H1 (cell line): ENCODE results near the gene PITPNC1. TPM values are rescaled to one million over a fixed set of nuclear protein-coding genes. Genes with fewer than 3 reads are reported as not detected.

Experiments
- CTCF ChIA-PET: fragments of 300-600 bp; sonication (Branson Sonifier 250); formaldehyde crosslinking; loops from one replicate; lab custom pipeline; 2021; ENCODE audit not compliant: partially characterized antibody; lab: Charles Lee
- POLR2A ChIA-PET: fragments of 300-600 bp; sonication (Branson Sonifier 250); formaldehyde crosslinking; loops from one replicate; lab custom pipeline; 2021; ENCODE audit warnings: inconsistent platforms; ENCODE audit not compliant: partially characterized antibody; lab: Charles Lee
- DNase-seq, 2 experiments: peaks; one replicate each; pipeline versions ENCODE4 v3.0.0 to v3.0.0-alpha.2; 2010 to 2022; ENCODE audit warnings: low spot score in 2 of 2, low read depth in 1 of 2, mixed read lengths in 1 of 2
- FAIRE-seq: peaks from 2 replicates; lab custom pipeline; 2011; peaks lifted over from hg19 to GRCh38; lab: Jason Lieb, UNC
- H2AFZ ChIP-seq: 2 replicates; pipeline ENCODE4 v1.8.1; 2012; ENCODE audit warnings: low read length, inconsistent platforms
- H2AK5ac ChIP-seq: 2 replicates; pipeline ENCODE4 v1.6.1; 2013; ENCODE audit warnings: low read depth, low read length
- H2BK120ac ChIP-seq: replicated peaks from 2 replicates; pipeline ENCODE3; 2013; ENCODE audit warnings: low read depth, low read length, inconsistent platforms
- H2BK12ac ChIP-seq: 2 replicates; pipeline ENCODE4 v1.6.1; 2013; ENCODE audit warnings: low read depth, low read length
- H2BK15ac ChIP-seq: 2 replicates; pipeline ENCODE4 v1.6.1; 2013; ENCODE audit warnings: low read length
- H2BK20ac ChIP-seq: 2 replicates; pipeline ENCODE4 v1.6.1; 2013; ENCODE audit warnings: low read length
- H2BK5ac ChIP-seq: 2 replicates; pipeline ENCODE4 v1.6.1; 2013; ENCODE audit warnings: low read depth, low read length
- H3K14ac ChIP-seq: 2 replicates; pipeline ENCODE4 v1.6.1; 2013; ENCODE audit warnings: inconsistent platforms; ENCODE audit not compliant: insufficient read length
- H3K18ac ChIP-seq: 2 replicates; pipeline ENCODE4 v1.6.1; 2013; ENCODE audit warnings: low read length; ENCODE audit errors: extremely low read depth
- H3K23ac ChIP-seq: 2 replicates; pipeline ENCODE4 v1.6.1; 2013; ENCODE audit warnings: inconsistent platforms; ENCODE audit not compliant: insufficient read length
- H3K23me2 ChIP-seq: 2 replicates; pipeline ENCODE4 v1.6.1; 2013; ENCODE audit warnings: low read depth, low read length
- H3K27ac ChIP-seq: 2 replicates; pipeline ENCODE4 v1.6.1; 2011; ENCODE audit warnings: low read depth, low read length, inconsistent platforms
- H3K27me3 ChIP-seq, 4 experiments: replicated peaks in 1 of 4; 1 replicate in 1 of 4; 2 replicates in 3 of 4; pipeline versions ENCODE4 v1.6.1 to v1.8.1; 2011 to 2013; ENCODE audit warnings: low read length in 3 of 4, mild to moderate bottlenecking in 3 of 4, inconsistent platforms in 2 of 4, mixed read lengths in 2 of 4, moderate library complexity in 1 of 4; ENCODE audit not compliant: control insufficient read depth in 3 of 4, insufficient read depth in 3 of 4; ENCODE audit errors: extremely low read depth in 1 of 4
- H3K36me3 ChIP-seq, 4 experiments: 2 replicates each; pipeline versions ENCODE4 v1.6.1 to v1.8.1; 2011 to 2013; ENCODE audit warnings: mild to moderate bottlenecking in 4 of 4, low read length in 3 of 4, moderate library complexity in 2 of 4, control low read depth in 1 of 4, inconsistent platforms in 1 of 4; ENCODE audit not compliant: insufficient read depth in 4 of 4, control insufficient read depth in 2 of 4
- H3K4ac ChIP-seq: replicated peaks from 2 replicates; pipeline ENCODE3; 2013; ENCODE audit warnings: low read length, low read depth, mixed read lengths, inconsistent platforms; ENCODE audit not compliant: insufficient read length
- H3K4me1 ChIP-seq, 4 experiments: replicated peaks in 1 of 4; 1 replicate in 1 of 4; 2 replicates in 3 of 4; pipeline versions ENCODE4 v1.6.1 to v1.8.1; 2011 to 2013; ENCODE audit warnings: low read length in 3 of 4, inconsistent platforms in 2 of 4, mixed read lengths in 1 of 4; ENCODE audit not compliant: insufficient read depth in 4 of 4, control insufficient read depth in 3 of 4
- H3K4me2 ChIP-seq, 2 experiments: 2 replicates each; pipeline versions ENCODE4 v1.6.1 to v1.8.1; 2011 to 2013; ENCODE audit warnings: low read depth in 2 of 2, low read length in 2 of 2, control low read depth in 1 of 2, inconsistent platforms in 1 of 2, mild to moderate bottlenecking in 1 of 2; ENCODE audit not compliant: insufficient read depth in 1 of 2
- H3K4me3 ChIP-seq, 4 experiments: fragments of 200-600, 300-600 bp in 1 of 4; sonication (generic), shearing (Covaris generic), sonication (Bioruptor Twin) in 1 of 4; 2 replicates each; pipeline versions ENCODE4 v1.5.1 to v1.8.1; 2011 to 2016; ENCODE audit warnings: low read length in 4 of 4, low read depth in 3 of 4, control low read depth in 2 of 4, inconsistent platforms in 2 of 4, mild to moderate bottlenecking in 2 of 4, mixed read lengths in 1 of 4, moderate library complexity in 1 of 4; ENCODE audit not compliant: insufficient read depth in 2 of 4; ENCODE audit errors: extremely low read depth in 1 of 4
- H3K56ac ChIP-seq: replicated peaks from 2 replicates; pipeline ENCODE3; 2013; ENCODE audit warnings: low read depth, mild to moderate bottlenecking, mixed read lengths, low read length, inconsistent platforms; ENCODE audit not compliant: insufficient read length
- H3K79me1 ChIP-seq: 2 replicates; pipeline ENCODE4 v1.6.1; 2013; ENCODE audit warnings: low read depth, low read length, control low read depth
- H3K79me2 ChIP-seq, 2 experiments: 2 replicates each; pipeline versions ENCODE4 v1.6.1 to v1.8.1; 2012 to 2013; ENCODE audit warnings: low read length in 2 of 2, mild to moderate bottlenecking in 2 of 2, inconsistent platforms in 1 of 2; ENCODE audit not compliant: insufficient read depth in 2 of 2, control insufficient read depth in 1 of 2
- H3K9ac ChIP-seq, 4 experiments: replicated peaks in 1 of 4; 1 replicate in 1 of 4; 2 replicates in 3 of 4; pipeline versions ENCODE4 v1.6.1 to v1.8.1; 2011 to 2013; ENCODE audit warnings: low read depth in 3 of 4, low read length in 3 of 4, control low read depth in 2 of 4, mild to moderate bottlenecking in 2 of 4, moderate library complexity in 2 of 4, inconsistent platforms in 1 of 4; ENCODE audit errors: extremely low read depth in 1 of 4
- H3K9me3 ChIP-seq, 2 experiments: 2 replicates each; pipeline versions ENCODE4 v1.6.1 to v1.8.1; 2012 to 2013; ENCODE audit warnings: mild to moderate bottlenecking in 2 of 2, moderate library complexity in 2 of 2, control low read depth in 1 of 2, inconsistent platforms in 1 of 2, low read depth in 1 of 2, low read length in 1 of 2, mixed read lengths in 1 of 2; ENCODE audit not compliant: insufficient read depth in 2 of 2
- H4K20me1 ChIP-seq, 2 experiments: replicated peaks in 1 of 2; 2 replicates each; pipeline versions ENCODE3 to v1.8.1; 2011 to 2013; ENCODE audit warnings: inconsistent platforms in 2 of 2, low read length in 2 of 2, mild to moderate bottlenecking in 1 of 2; ENCODE audit not compliant: insufficient read depth in 2 of 2, control insufficient read depth in 1 of 2
- H4K5ac ChIP-seq: 2 replicates; pipeline ENCODE4 v1.6.1; 2013; ENCODE audit warnings: low read length, low read depth, mixed read lengths, inconsistent platforms; ENCODE audit not compliant: insufficient read length
- H4K8ac ChIP-seq: 2 replicates; pipeline ENCODE4 v1.8.0; 2013; ENCODE audit warnings: mild to moderate bottlenecking, moderate library complexity, low read length, inconsistent platforms; ENCODE audit not compliant: insufficient read depth; ENCODE audit errors: extremely low read depth
- H4K91ac ChIP-seq: replicated peaks from 2 replicates; pipeline ENCODE3; 2013; ENCODE audit warnings: low read length, mixed read lengths, inconsistent platforms; ENCODE audit not compliant: insufficient read length
- CBX5 ChIP-seq: fragments of 300-800, 300-1000 bp; sonication (generic); IDR thresholded peaks from 2 replicates; pipeline ENCODE4 v1.7.1; 2016; ENCODE audit warnings: antibody characterized with exemption, low read length, low read depth
- CBX8 ChIP-seq: fragments of 300-800, 300-1000 bp; sonication (generic); IDR thresholded peaks from 2 replicates; pipeline ENCODE4 v1.7.1; 2016; ENCODE audit warnings: low read depth, low read length, borderline replicate concordance
- CHD1 ChIP-seq: IDR thresholded peaks from 2 replicates; pipeline ENCODE4 v1.6.1; 2012; ENCODE audit warnings: low read depth, low read length, improper control_type of control experiment
- CREB1 ChIP-seq: IDR thresholded peaks from 2 replicates; pipeline ENCODE4 v1.6.1; 2012; ENCODE audit warnings: inconsistent platforms
- EGR1 ChIP-seq: IDR thresholded peaks from 2 replicates; pipeline ENCODE4 v1.6.1; 2011; ENCODE audit warnings: low read depth, low read length, borderline replicate concordance
- EZH2 ChIP-seq: fragments of 200-600 bp; sonication (generic); IDR thresholded peaks from 2 replicates; pipeline ENCODE4 v1.7.1; 2012; ENCODE audit warnings: low read depth, mild to moderate bottlenecking, moderate library complexity, low read length, inconsistent platforms; ENCODE audit not compliant: severe bottlenecking
- FOSL1 ChIP-seq: IDR thresholded peaks from 2 replicates; pipeline ENCODE4 v1.6.1; 2011; ENCODE audit warnings: mild to moderate bottlenecking, low read depth, low read length, moderate library complexity; ENCODE audit not compliant: insufficient read depth
- HDAC6 ChIP-seq: IDR thresholded peaks from one replicate; pipeline ENCODE4 v1.7.1; 2012; ENCODE audit warnings: low read depth, mild to moderate bottlenecking, inconsistent platforms, low read length, moderate library complexity
- JUN ChIP-seq: IDR thresholded peaks from 2 replicates; pipeline ENCODE4 v1.6.1; 2011; ENCODE audit warnings: low read depth, mild to moderate bottlenecking, improper control_type of control experiment, low read length
- NANOG ChIP-seq: IDR thresholded peaks from 2 replicates; pipeline ENCODE4 v1.6.1; 2011; ENCODE audit warnings: low read length, low read depth, mild to moderate bottlenecking, inconsistent platforms; ENCODE audit not compliant: insufficient read depth, poor library complexity, severe bottlenecking
- PHF8 ChIP-seq: fragments of 200-600 bp; sonication (generic); conservative IDR thresholded peaks from 2 replicates; pipeline ENCODE4 v1.7.1; 2012; ENCODE audit warnings: low read depth, mild to moderate bottlenecking, inconsistent platforms, low read length, moderate library complexity
- POLR2AphosphoS5 ChIP-seq: IDR thresholded peaks from 2 replicates; pipeline ENCODE4 v1.6.1; 2011; ENCODE audit warnings: low read depth, low read length
- POU5F1 ChIP-seq: IDR thresholded peaks from 2 replicates; pipeline ENCODE4 v1.6.1; 2011; ENCODE audit warnings: low read depth, mild to moderate bottlenecking, low read length, moderate library complexity
- RBBP5 ChIP-seq: IDR thresholded peaks from 2 replicates; pipeline ENCODE4 v1.7.1; 2012; ENCODE audit warnings: low read depth, mild to moderate bottlenecking, inconsistent platforms, low read length, moderate library complexity, borderline replicate concordance
- SIRT6 ChIP-seq: IDR thresholded peaks from one replicate; pipeline ENCODE4 v1.7.1; 2012; ENCODE audit warnings: low read length, inconsistent platforms
- SP1 ChIP-seq: IDR thresholded peaks from 2 replicates; pipeline ENCODE4 v1.6.1; 2011; ENCODE audit warnings: low read depth, low read length
- polyA plus RNA-seq, 7 experiments: library from polyadenylated mRNA; depleted of rRNA in 3 of 7; stranded (reverse) in 5 of 7; unstranded in 2 of 7; fragments of >200 nt in 5 of 7; fragments of 200-250 nt in 2 of 7; gene quantifications; 1 replicate in 5 of 7; 2 replicates in 1 of 7; 4 replicates in 1 of 7; pipeline versions ENCODE4 v1.2.1 to v1.2.3, GENCODE V29; 2011 to 2013; ENCODE audit warnings: missing spikeins in 2 of 7, mixed read lengths in 2 of 7
- total RNA-seq: library from RNA; stranded (reverse); fragmentation: NEBNext Ultra II Directional; extraction: Animal tissue kit (Norgen Biotek cat#: 25700); gene quantifications from 2 replicates; pipeline ENCODE4 v1.2.1, GENCODE V29; 2021

PITPNC1 gene
- total and polyA plus RNA-seq, 2 of the 8 experiments (the other 6 are each of a cell fraction or from before 2014, with no cell fraction given): 17.6 to 54.7 TPM

DNA sequence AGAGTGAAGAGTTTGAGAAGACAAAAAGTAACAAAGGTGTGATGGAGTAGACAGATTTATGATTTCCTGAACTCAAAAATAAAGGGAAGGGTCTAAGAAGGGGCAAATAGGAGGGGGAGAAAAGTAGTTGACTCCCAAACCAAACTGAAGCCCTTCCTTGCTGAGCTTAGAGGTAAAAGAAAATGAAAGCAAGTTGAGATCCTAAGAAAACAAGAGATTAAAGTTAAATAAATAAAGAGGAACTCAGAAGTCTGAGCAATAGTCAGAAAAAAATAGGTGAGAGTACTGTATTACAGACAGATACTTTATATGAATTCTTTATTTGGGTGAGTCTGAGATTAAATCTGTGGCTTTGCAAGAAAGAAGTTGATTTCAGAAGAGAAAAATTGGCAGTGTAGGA lies 7.4 kb upstream of the PITPNC1 start:
- Histone ChIP-seq H3K79me1 (no peaks in the 10 kb centered on the region), H4K20me1 (peaks cover 2 to 5% of the 10 kb centered on the region in 2 experiments), H3K4me1 (peaks cover 3 to 9% (median 4%) of the 10 kb centered on the region in 4 experiments; a peak in 6 of 7 replicates), H2BK20ac (no peak overlapping the region), H3K4ac (no peak overlapping the region), H3K27ac (no peak overlapping the region), H3K27me3 (no peaks in the 10 kb centered on the region), H3K4me2 (no peak overlapping the region), H2BK120ac (no peak overlapping the region), H4K5ac (no peak overlapping the region), H2BK12ac (no peak overlapping the region), H3K79me2 (peaks cover 16 to 17% of the 10 kb centered on the region in 2 experiments), H2AFZ (no peak overlapping the region), H3K56ac (no peak overlapping the region), H4K8ac (no peak overlapping the region), H3K23ac (no peak overlapping the region), H3K23me2 (peaks cover 6% of the 10 kb centered on the region; the same call in 1 of the 2 replicates), H3K14ac (no peak overlapping the region), H3K18ac (no peak overlapping the region), H2AK5ac (no peak overlapping the region), H2BK15ac (no peak overlapping the region), H3K36me3 (no peaks in the 10 kb centered on the region), H4K91ac (no peak overlapping the region), H2BK5ac (no peak overlapping the region), H3K9ac (no peak overlapping the region), H3K4me3 (no peak overlapping the region), H3K9me3 (no peaks in the 10 kb centered on the region)
- ChIA-PET CTCF (interaction anchor here (1.0 kb wide), 2 partner anchors 17 to 147 kb away, joined by 3 read pairs; no protein-coding TSS in a partner anchor), POLR2A (no interaction called here)
- no peak for TF ChIP-seq PHF8
- TF ChIP-seq SIRT6: no peak
- TF ChIP-seq NANOG: no peak
- TF ChIP-seq JUN: no peak
- TF ChIP-seq HDAC6: no peak
- TF ChIP-seq SP1: no peak
- TF ChIP-seq POU5F1: no peak
- no peak for TF ChIP-seq EZH2
- TF ChIP-seq CREB1: no peak
- TF ChIP-seq RBBP5: no peak
- no peak for TF ChIP-seq CBX8
- no peak for TF ChIP-seq EGR1
- TF ChIP-seq FOSL1: no peak
- no peak for TF ChIP-seq CBX5
- no peak for TF ChIP-seq CHD1
- TF ChIP-seq POLR2AphosphoS5: no peak
- DNase-seq: no peak
- no peak for FAIRE-seq
